Liver (tissue), 9 donors: Measurements from ENCODE around the gene GABPB1. TPM values are rescaled to one million over a fixed set of nuclear protein-coding genes. Genes with fewer than 3 reads are reported as not detected.
"Not testable (repeated sequence)": the region's sequence is repeated elsewhere in the genome, so short reads cannot be mapped to it uniquely, and the experiment has no call there.

Experiments
- DNase-seq: peaks from one replicate; pipeline ENCODE4 v3.0.0-alpha.2; 2017; ENCODE audit warnings: low spot score
- H3K27ac ChIP-seq, 2 donors: one replicate each; pipeline ENCODE4 v1.7.0; 2013; ENCODE audit warnings: inconsistent platforms in 2 of 2, low read length in 2 of 2, control low read depth in 1 of 2, low read depth in 1 of 2, mild to moderate bottlenecking in 1 of 2
- H3K27me3 ChIP-seq, 4 donors: one replicate each; pipeline versions ENCODE4 v1.6.1 to v1.7.0; 2013; ENCODE audit warnings: low read length in 3 of 4, inconsistent platforms in 1 of 4, mild to moderate bottlenecking in 1 of 4, moderate library complexity in 1 of 4; ENCODE audit not compliant: control insufficient read depth in 4 of 4, insufficient read depth in 4 of 4
- H3K36me3 ChIP-seq, 4 donors: one replicate each; pipeline versions ENCODE4 v1.6.1 to v1.7.0; 2013; ENCODE audit warnings: low read length in 3 of 4, mild to moderate bottlenecking in 3 of 4, low read depth in 1 of 4, moderate library complexity in 1 of 4; ENCODE audit not compliant: control insufficient read depth in 4 of 4, insufficient read depth in 3 of 4
- H3K4me1 ChIP-seq, 4 donors: one replicate each; pipeline versions ENCODE4 v1.6.1 to v1.7.0; 2013; ENCODE audit warnings: low read length in 3 of 4, mild to moderate bottlenecking in 3 of 4, moderate library complexity in 1 of 4; ENCODE audit not compliant: control insufficient read depth in 4 of 4, insufficient read depth in 4 of 4
- H3K4me3 ChIP-seq, 3 donors: one replicate each; pipeline versions ENCODE4 v1.6.1 to v1.7.0; 2013; ENCODE audit warnings: low read length in 3 of 3, control low read depth in 1 of 3, low read depth in 1 of 3, mild to moderate bottlenecking in 1 of 3
- H3K9ac ChIP-seq, 2 donors: one replicate each; pipeline ENCODE4 v1.7.0; 2013; ENCODE audit warnings: low read length in 2 of 2, mild to moderate bottlenecking in 2 of 2, moderate library complexity in 2 of 2, control low read depth in 1 of 2, low read depth in 1 of 2
- H3K9me3 ChIP-seq, 4 donors: one replicate each; pipeline versions ENCODE4 v1.6.1 to v1.7.0; 2013; ENCODE audit warnings: low read length in 3 of 4; ENCODE audit not compliant: control insufficient read depth in 4 of 4
- EGR1 ChIP-seq, 2 donors: IDR thresholded peaks; 2 replicates each; pipeline ENCODE4 v1.6.1; 2016 to 2018; ENCODE audit warnings: antibody characterized with exemption in 2 of 2, low read depth in 2 of 2
- FOXA1 ChIP-seq: IDR thresholded peaks from 2 replicates; pipeline ENCODE4 v1.6.1; 2016; ENCODE audit warnings: antibody characterized with exemption
- FOXA2 ChIP-seq: IDR thresholded peaks from 2 replicates; pipeline ENCODE4 v1.6.1; 2016; ENCODE audit warnings: antibody characterized with exemption
- GABPA ChIP-seq, 2 donors: IDR thresholded peaks in 1 of 2; conservative IDR thresholded peaks in 1 of 2; 2 replicates each; pipeline ENCODE4 v1.6.1; 2016; ENCODE audit warnings: antibody characterized with exemption in 2 of 2, mild to moderate bottlenecking in 1 of 2, moderate library complexity in 1 of 2
- HNF4A ChIP-seq, 2 donors: conservative IDR thresholded peaks; 2 replicates each; pipeline ENCODE4 v1.6.1; 2016; ENCODE audit warnings: antibody characterized with exemption in 2 of 2, mild to moderate bottlenecking in 2 of 2
- HNF4G ChIP-seq: IDR thresholded peaks from 2 replicates; pipeline ENCODE4 v1.6.1; 2016; ENCODE audit warnings: antibody characterized with exemption
- JUND ChIP-seq, 2 donors: IDR thresholded peaks; 2 replicates each; pipeline ENCODE4 v1.6.1; 2016; ENCODE audit warnings: antibody characterized with exemption in 2 of 2
- NR2F2 ChIP-seq: IDR thresholded peaks from 2 replicates; pipeline ENCODE4 v1.6.1; 2016; ENCODE audit warnings: antibody characterized with exemption
- RAD21 ChIP-seq, 2 donors: IDR thresholded peaks; 2 replicates each; pipeline ENCODE4 v1.6.1; 2016; ENCODE audit warnings: antibody characterized with exemption in 2 of 2, mild to moderate bottlenecking in 2 of 2
- RXRA ChIP-seq, 2 donors: IDR thresholded peaks; 2 replicates each; pipeline ENCODE4 v1.6.1; 2017 to 2018; ENCODE audit warnings: antibody characterized with exemption in 2 of 2, mild to moderate bottlenecking in 1 of 2
- SP1 ChIP-seq: IDR thresholded peaks from 2 replicates; pipeline ENCODE4 v1.6.1; 2018; ENCODE audit warnings: antibody characterized with exemption, mild to moderate bottlenecking
- TAF1 ChIP-seq: conservative IDR thresholded peaks from 2 replicates; pipeline ENCODE4 v1.6.1; 2016; ENCODE audit warnings: antibody characterized with exemption, mild to moderate bottlenecking
- YY1 ChIP-seq: IDR thresholded peaks from 2 replicates; pipeline ENCODE4 v1.6.1; 2016; ENCODE audit warnings: antibody characterized with exemption, mild to moderate bottlenecking
- WGBS: extraction: QIAGEN DNeasy Blood & Tissue Kit; methylation state at CpG from one replicate; pipeline ENCODE4 v1.1.7; 2013; 5-methylcytosine and 5-hydroxymethylcytosine counted together
- polyA plus RNA-seq, 2 donors: library from polyadenylated mRNA; stranded (reverse) in 1 of 2; unstranded in 1 of 2; fragments of 200-250 nt in 1 of 2; fragments of >200 nt in 1 of 2; fragmentation: Nextera tagmentation in 1 of 2; extraction: Ambion mirVana in 1 of 2; gene quantifications; one replicate each; pipeline versions ENCODE4 v1.2.1 to v1.2.3, GENCODE V29; 2013 to 2015
- total RNA-seq, 2 donors: library from RNA; depleted of rRNA; stranded (reverse); fragments of >200 nt; gene quantifications; one replicate each; pipeline ENCODE4 v1.2.3, GENCODE V29; 2014
- TF ChIP-seq, protein P1 (sequence below): IDR thresholded peaks from 2 replicates; pipeline ENCODE4 v1.6.1; 2016; ENCODE audit warnings: antibody characterized with exemption
- TF ChIP-seq, protein P2 (sequence below): IDR thresholded peaks from 2 replicates; pipeline ENCODE4 v1.6.1; 2016; ENCODE audit warnings: antibody characterized with exemption
- TF ChIP-seq, protein P3 (sequence below): IDR thresholded peaks from 2 replicates; pipeline ENCODE4 v1.6.1; 2016; ENCODE audit warnings: antibody characterized with exemption
- TF ChIP-seq, protein P4 (sequence below): IDR thresholded peaks from 2 replicates; pipeline ENCODE4 v1.6.1; 2016; ENCODE audit warnings: antibody characterized with exemption, mild to moderate bottlenecking
- TF ChIP-seq, protein P5 (sequence below): fragments of 150-350 bp; IDR thresholded peaks from 2 replicates; pipeline ENCODE4 v1.5.1; 2017; ENCODE audit warnings: improper control_type of control experiment, low read depth, low read length; ENCODE audit not compliant: missing input control
- donor health status: healthy.
- donor health status: healthy.
- donor health status: healthy.
- donor health status: healthy.
- donor health status: healthy.

The GABPB1 gene
- total and polyA plus RNA-seq, 4 donors, result 4.4 to 23.6 (median 9.8) TPM

DNA sequence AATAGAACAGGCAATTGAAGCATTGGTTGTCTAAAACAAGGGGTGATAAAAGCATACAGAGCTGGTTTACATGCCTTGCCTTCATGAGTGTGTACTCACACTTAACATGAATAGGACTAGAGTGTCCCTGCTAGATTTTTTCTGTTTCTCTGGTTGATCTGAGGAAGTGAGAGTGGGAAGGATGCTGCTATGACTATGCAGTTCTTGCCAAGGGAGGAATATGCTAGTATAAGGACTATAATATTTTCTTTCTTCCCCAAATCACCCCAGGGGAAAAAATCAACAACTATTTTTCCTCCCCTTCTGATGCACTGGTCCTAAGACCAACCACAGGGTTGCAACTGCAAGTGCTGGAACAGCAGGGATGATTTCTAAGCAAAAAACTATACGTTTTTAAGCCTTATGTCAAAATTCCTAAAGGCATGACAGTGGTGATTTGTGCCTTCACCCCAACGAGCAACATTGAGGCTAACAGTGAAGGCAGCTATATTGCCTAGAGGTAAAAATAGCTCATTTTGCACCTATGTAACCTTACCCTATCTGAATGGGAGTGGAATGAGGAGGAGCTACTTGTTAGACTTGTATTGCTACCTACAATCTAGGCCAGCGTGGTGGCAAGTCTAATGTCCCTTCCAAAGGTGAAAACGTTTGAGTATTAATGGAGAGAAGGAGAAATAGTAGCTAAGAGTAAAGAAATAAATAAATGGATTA, 35.7 kb upstream of the GABPB1 start:
- no peaks in the 10 kb centered on the region for H3K4me1 ChIP-seq
- no peak for DNase-seq
- no peaks in the 10 kb centered on the region for H3K27me3 ChIP-seq
- WGBS, result 60% methylated on average over 4 of the region's 4 CpGs
- no peaks in the 10 kb centered on the region for H3K36me3 ChIP-seq
- H3K4me3 ChIP-seq, result no peak overlapping the region
- TF ChIP-seq HNF4G (no peak), YY1 (no peak), HNF4A (conservative IDR thresholded peaks at IDR 0.05) (no peak), TAF1 (no peak), JUND (IDR thresholded peaks at IDR 0.05) (no peak), FOXA2 (no peak), GABPA (IDR thresholded peaks at IDR 0.05 in 1 of 2, conservative IDR thresholded peaks at IDR 0.05 in 1 of 2) (no peak), NR2F2 (no peak), RAD21 (IDR thresholded peaks at IDR 0.05) (no peak), FOXA1 (no peak), SP1 (no peak), EGR1 (IDR thresholded peaks at IDR 0.05; ENCODE audit: low read depth in 2 of 2) (no peak), RXRA (IDR thresholded peaks at IDR 0.05) (no peak)
- TF ChIP-seq, protein P1, sequence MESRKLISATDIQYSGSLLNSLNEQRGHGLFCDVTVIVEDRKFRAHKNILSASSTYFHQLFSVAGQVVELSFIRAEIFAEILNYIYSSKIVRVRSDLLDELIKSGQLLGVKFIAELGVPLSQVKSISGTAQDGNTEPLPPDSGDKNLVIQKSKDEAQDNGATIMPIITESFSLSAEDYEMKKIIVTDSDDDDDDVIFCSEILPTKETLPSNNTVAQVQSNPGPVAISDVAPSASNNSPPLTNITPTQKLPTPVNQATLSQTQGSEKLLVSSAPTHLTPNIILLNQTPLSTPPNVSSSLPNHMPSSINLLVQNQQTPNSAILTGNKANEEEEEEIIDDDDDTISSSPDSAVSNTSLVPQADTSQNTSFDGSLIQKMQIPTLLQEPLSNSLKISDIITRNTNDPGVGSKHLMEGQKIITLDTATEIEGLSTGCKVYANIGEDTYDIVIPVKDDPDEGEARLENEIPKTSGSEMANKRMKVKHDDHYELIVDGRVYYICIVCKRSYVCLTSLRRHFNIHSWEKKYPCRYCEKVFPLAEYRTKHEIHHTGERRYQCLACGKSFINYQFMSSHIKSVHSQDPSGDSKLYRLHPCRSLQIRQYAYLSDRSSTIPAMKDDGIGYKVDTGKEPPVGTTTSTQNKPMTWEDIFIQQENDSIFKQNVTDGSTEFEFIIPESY, result no peak
- TF ChIP-seq, protein P2, sequence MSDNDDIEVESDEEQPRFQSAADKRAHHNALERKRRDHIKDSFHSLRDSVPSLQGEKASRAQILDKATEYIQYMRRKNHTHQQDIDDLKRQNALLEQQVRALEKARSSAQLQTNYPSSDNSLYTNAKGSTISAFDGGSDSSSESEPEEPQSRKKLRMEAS, result no peak
- TF ChIP-seq, protein P3, sequence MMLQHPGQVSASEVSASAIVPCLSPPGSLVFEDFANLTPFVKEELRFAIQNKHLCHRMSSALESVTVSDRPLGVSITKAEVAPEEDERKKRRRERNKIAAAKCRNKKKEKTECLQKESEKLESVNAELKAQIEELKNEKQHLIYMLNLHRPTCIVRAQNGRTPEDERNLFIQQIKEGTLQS, result no peak
- TF ChIP-seq, protein P4, sequence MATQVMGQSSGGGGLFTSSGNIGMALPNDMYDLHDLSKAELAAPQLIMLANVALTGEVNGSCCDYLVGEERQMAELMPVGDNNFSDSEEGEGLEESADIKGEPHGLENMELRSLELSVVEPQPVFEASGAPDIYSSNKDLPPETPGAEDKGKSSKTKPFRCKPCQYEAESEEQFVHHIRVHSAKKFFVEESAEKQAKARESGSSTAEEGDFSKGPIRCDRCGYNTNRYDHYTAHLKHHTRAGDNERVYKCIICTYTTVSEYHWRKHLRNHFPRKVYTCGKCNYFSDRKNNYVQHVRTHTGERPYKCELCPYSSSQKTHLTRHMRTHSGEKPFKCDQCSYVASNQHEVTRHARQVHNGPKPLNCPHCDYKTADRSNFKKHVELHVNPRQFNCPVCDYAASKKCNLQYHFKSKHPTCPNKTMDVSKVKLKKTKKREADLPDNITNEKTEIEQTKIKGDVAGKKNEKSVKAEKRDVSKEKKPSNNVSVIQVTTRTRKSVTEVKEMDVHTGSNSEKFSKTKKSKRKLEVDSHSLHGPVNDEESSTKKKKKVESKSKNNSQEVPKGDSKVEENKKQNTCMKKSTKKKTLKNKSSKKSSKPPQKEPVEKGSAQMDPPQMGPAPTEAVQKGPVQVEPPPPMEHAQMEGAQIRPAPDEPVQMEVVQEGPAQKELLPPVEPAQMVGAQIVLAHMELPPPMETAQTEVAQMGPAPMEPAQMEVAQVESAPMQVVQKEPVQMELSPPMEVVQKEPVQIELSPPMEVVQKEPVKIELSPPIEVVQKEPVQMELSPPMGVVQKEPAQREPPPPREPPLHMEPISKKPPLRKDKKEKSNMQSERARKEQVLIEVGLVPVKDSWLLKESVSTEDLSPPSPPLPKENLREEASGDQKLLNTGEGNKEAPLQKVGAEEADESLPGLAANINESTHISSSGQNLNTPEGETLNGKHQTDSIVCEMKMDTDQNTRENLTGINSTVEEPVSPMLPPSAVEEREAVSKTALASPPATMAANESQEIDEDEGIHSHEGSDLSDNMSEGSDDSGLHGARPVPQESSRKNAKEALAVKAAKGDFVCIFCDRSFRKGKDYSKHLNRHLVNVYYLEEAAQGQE, result no peak
- TF ChIP-seq, protein P5, sequence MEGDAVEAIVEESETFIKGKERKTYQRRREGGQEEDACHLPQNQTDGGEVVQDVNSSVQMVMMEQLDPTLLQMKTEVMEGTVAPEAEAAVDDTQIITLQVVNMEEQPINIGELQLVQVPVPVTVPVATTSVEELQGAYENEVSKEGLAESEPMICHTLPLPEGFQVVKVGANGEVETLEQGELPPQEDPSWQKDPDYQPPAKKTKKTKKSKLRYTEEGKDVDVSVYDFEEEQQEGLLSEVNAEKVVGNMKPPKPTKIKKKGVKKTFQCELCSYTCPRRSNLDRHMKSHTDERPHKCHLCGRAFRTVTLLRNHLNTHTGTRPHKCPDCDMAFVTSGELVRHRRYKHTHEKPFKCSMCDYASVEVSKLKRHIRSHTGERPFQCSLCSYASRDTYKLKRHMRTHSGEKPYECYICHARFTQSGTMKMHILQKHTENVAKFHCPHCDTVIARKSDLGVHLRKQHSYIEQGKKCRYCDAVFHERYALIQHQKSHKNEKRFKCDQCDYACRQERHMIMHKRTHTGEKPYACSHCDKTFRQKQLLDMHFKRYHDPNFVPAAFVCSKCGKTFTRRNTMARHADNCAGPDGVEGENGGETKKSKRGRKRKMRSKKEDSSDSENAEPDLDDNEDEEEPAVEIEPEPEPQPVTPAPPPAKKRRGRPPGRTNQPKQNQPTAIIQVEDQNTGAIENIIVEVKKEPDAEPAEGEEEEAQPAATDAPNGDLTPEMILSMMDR, result no peak
- H3K9ac ChIP-seq, result no peak overlapping the region
- no peak overlapping the region for H3K27ac ChIP-seq
- H3K9me3 ChIP-seq, result no peaks in the 10 kb centered on the region

DNA sequence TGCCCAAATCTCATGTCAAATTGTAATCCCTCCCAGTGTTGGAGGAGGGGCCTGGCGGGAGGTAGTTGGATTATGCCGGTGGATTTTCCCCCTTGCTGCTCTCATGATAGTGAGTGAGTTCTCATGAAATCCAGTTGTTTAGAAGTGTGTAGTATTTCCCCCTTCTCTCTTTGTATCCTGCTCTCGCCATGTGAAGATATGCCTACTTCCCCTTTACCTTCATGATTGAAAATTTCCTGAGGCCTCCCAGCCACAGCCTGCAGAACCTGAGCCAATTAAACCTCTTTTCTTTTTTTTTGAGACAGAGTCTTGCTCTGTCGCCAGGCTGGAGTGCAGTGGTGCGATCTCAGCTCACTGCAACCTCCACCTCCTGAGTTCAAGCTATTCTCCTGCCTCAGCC, 27.4 kb upstream of the GABPB1 start:
- H3K9me3 ChIP-seq, H3K27me3 ChIP-seq, H3K4me1 ChIP-seq, DNase-seq, H3K4me3 ChIP-seq, H3K36me3 ChIP-seq, H3K9ac ChIP-seq, H3K27ac ChIP-seq: not testable (repeated sequence)
- 82% methylated on average over 5 of the region's 5 CpGs for WGBS
